HG03039 (cell line): ENCODE measurements around the gene AOPEP.

Source experiments
- ATAC-seq: cut with Tn5 transposase; IDR thresholded peaks from one replicate; pipeline ENCODE4 v1.9.1; 2021; ENCODE audit warnings: mild to moderate bottlenecking, moderate library complexity; ENCODE audit not compliant: unreplicated experiment

Gene AOPEP

GRCh38 chr9:94979904-94980507 is 253.5 kb downstream of the AOPEP start:
- ATAC-seq = no peak

- ATAC-seq = no peak
Observed at GRCh38 chr9:94980947-94981722, 254.6 kb downstream of the AOPEP start.

- no peak for ATAC-seq
Observed at GRCh38 chr9:94981723-94982090, 255.2 kb downstream of the AOPEP start.

GRCh38 chr9:94982211-94982610 is 255.7 kb downstream of the AOPEP start:
- no peak for ATAC-seq

GRCh38 chr9:94983552-94983951 is 257.1 kb downstream of the AOPEP start:
- no peak for ATAC-seq

GRCh38 chr9:94984891-94985476 is 258.5 kb downstream of the AOPEP start:
- ATAC-seq = no peak

- ATAC-seq = no peak
Observed at GRCh38 chr9:94985649-94986048, 259.1 kb downstream of the AOPEP start.

- ATAC-seq = no peak
Observed at GRCh38 chr9:94987731-94988130, 261.2 kb downstream of the AOPEP start.

- ATAC-seq = no peak
Observed at GRCh38 chr9:94990897-94991561, 264.5 kb downstream of the AOPEP start.

- ATAC-seq = no peak
Observed at GRCh38 chr9:94991961-94992907, 265.7 kb downstream of the AOPEP start.

GRCh38 chr9:94993160-94993820 is 266.8 kb downstream of the AOPEP start:
- no peak for ATAC-seq

GRCh38 chr9:94993821-94994165 is 267.3 kb downstream of the AOPEP start:
- no peak for ATAC-seq

GRCh38 chr9:94995048-94995693 is 268.7 kb downstream of the AOPEP start:
- ATAC-seq = no peak

- ATAC-seq = no peak
Observed at GRCh38 chr9:94996641-94997040, 270.1 kb downstream of the AOPEP start.

- ATAC-seq = no peak
Observed at GRCh38 chr9:94997727-94998126, 271.2 kb downstream of the AOPEP start.

- ATAC-seq = no peak
Observed at GRCh38 chr9:94999832-95000231, 273.3 kb downstream of the AOPEP start.

GRCh38 chr9:95000821-95001220 is 274.3 kb downstream of the AOPEP start:
- ATAC-seq = no peak

GRCh38 chr9:95001720-95002119 is 275.2 kb downstream of the AOPEP start:
- no peak for ATAC-seq

- no peak for ATAC-seq
Observed at GRCh38 chr9:95003689-95004410, 277.4 kb downstream of the AOPEP start.
